ENCODE data around the gene IL21R. TPM values are rescaled to one million over a fixed set of nuclear protein-coding genes. Genes with fewer than 3 reads are reported as not detected.
"Not testable (repeated sequence)": the region's sequence is repeated elsewhere in the genome, so short reads cannot be mapped to it uniquely, and the experiment has no call there.

IL21R gene
- total RNA-seq, 1 donor from 2014 or later: under 0.01 TPM

GRCh38 chr16:27374804-27375425 is 27.1 kb upstream of the IL21R start:
- DNase-seq (ENCODE audit: low read depth in 2 of 2): peak; percentile 57 to 89

GRCh38 chr16:27377666-27378485 is 24.1 kb upstream of the IL21R start:
- DNase-seq (ENCODE audit: low read depth in 2 of 2): no peak

DNA sequence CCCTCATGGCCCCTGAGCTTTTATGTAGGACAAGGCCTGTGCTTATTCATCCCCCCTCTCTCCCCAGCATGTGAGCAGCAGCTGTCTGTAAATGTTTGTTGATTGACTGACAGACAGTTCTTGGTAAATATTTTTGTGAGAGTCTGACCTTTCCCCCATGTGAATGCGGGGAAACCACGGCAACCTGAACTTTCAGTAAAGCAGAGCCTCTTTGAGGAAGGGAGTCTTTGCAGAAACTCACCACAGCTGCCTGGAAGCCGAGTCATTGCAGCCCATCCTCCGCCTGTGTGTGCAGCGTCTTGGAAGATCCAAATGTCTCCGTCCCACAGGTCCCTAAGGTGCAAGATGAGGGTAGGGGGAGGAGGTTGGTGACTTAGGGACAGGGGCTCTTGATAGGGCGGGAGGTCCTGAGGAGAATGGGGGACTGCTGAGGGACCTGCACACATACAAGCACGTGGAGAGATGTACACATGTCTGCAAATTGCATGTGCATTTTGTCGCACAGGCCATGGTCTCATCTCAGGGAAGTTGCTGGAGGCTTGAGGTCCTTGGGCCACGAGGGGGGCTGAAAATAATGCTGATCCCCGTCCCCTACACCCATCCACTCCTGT is 23.0 kb upstream of the IL21R start:
- no peak for DNase-seq (ENCODE audit: low read depth in 2 of 2)

DNA sequence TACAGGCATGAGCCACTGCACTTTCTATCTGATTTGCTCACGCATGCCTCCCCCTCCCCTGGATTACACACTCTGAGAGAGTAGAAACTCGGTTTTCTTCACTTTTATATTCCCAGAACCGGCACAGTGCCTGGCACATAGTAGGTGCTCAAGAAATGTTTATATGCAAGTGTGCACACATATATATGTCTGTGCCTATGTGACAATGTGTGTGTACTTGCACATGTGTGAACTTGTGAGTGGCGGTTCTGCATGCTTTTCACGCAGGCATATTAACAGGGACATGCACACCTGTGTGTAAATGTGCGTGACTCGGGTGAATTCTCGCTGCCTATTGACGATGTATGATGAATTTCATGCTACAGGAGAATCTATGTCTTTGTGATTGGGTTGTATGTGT is 22.1 kb upstream of the IL21R start:
- DNase-seq (ENCODE audit: low read depth in 2 of 2): no peak

GRCh38 chr16:27381236-27381635 is 20.7 kb upstream of the IL21R start:
- no peak for DNase-seq (ENCODE audit: low read depth in 2 of 2)

- no peak for DNase-seq (ENCODE audit: low read depth in 2 of 2)
These were observed 19.8 kb upstream of the IL21R start for GRCh38 chr16:27381974-27382855.

- DNase-seq (ENCODE audit: low read depth in 2 of 2): no peak
These were observed 18.3 kb upstream of the IL21R start for GRCh38 chr16:27383556-27384243.

DNA sequence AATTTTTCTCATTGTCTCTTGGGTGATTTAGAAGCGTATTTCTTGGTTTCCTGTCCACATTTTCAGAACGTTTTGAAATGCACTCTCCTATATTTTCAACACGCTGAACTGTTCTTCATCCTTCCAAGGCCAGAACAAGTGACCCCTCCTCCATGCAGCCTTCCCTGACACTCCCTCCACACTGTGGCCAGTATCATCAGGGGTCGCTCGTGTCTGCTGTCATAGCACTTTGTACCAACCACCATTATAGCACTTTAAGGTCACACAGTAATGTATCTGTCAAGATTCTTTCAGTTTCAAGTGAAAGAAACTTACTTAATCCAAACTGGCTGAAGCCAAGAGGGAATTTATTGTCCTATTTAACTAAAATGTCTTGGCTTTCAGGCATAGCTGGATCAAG is 17.5 kb upstream of the IL21R start:
- no peak for DNase-seq (ENCODE audit: low read depth in 2 of 2)

GRCh38 chr16:27385398-27385797 is 16.6 kb upstream of the IL21R start:
- DNase-seq (ENCODE audit: low read depth in 2 of 2): no peak

DNA sequence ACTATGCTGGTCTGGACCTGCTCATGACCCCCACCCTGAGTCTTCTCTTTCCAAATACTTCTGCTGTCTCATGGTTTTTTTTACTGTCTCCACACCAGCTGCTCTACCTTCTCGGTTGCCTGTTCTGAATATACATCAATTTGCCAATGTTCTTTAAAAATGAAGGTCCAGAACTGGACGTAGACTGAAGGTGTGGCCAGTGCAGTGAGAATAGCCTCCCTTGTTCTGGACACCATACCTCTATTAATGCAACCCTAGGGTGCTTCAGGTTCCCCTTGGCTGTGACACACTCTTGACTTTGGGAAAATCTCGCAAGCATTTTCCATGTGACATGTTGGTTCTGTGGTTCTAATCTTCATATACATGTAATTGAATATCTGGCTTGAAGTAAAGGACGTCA is 15.3 kb upstream of the IL21R start:
- no peak for DNase-seq (ENCODE audit: low read depth in 2 of 2)

- DNase-seq (ENCODE audit: low read depth in 2 of 2): no peak
These were observed 14.2 kb upstream of the IL21R start for GRCh38 chr16:27387724-27388123.

GRCh38 chr16:27389272-27389961 is 12.6 kb upstream of the IL21R start:
- DNase-seq (ENCODE audit: low read depth in 2 of 2): no peak

GRCh38 chr16:27390151-27390550 is 11.8 kb upstream of the IL21R start:
- DNase-seq (ENCODE audit: low read depth in 2 of 2): no peak

- no peak for DNase-seq (ENCODE audit: low read depth in 2 of 2)
These were observed 9.3 kb upstream of the IL21R start for GRCh38 chr16:27392671-27393070.

DNA sequence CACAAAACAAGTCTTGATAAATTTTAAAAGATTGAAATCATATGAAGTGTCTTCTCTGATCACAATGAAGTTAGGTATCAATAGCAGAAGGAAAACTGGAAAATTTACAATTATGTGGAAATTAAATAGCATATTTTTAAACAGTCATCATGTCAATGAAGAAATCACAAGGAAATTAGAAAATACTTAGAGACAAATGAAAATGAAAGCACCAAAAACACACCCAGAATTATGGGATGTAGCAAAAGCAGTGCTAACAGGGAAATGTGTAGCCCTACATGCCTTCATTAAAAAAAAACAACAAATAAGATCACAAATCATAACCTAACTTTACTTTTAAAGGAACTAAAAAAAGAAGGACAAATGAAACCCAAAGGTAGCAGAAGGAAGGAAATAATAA is 7.5 kb upstream of the IL21R start:
- no peak for DNase-seq (ENCODE audit: low read depth in 2 of 2)

GRCh38 chr16:27398341-27398893 is 3.6 kb upstream of the IL21R start:
- DNase-seq (ENCODE audit: low read depth in 2 of 2): not testable (repeated sequence)

GRCh38 chr16:27398894-27399853 is 2.8 kb upstream of the IL21R start:
- no peak for DNase-seq (ENCODE audit: low read depth in 2 of 2)

GRCh38 chr16:27399969-27400368 is 2.0 kb upstream of the IL21R start:
- no peak for DNase-seq (ENCODE audit: low read depth in 2 of 2)
